ENCODE data around the gene LRRC8B. TPM values are rescaled to one million over a fixed set of nuclear protein-coding genes. Genes with fewer than 3 reads are reported as not detected.

The LRRC8B gene
- total and polyA plus RNA-seq, 2 donors from 2014 or later: 2.4 to 15.1 TPM

- intact Hi-C loops (cut with DNase I): no loop called here
- Histone ChIP-seq H3K36me3 (ENCODE audit: control insufficient read depth in 2 of 3, insufficient read depth in 3 of 3, low read length in 3 of 3) (no peaks in the 10 kb centered on the region), H3K4me3 (ENCODE audit: low read length in 3 of 3) (no peak overlapping the region), H3K27ac (ENCODE audit: low read depth in 2 of 2, low read length in 2 of 2) (no peak overlapping the region), H3K9me3 (ENCODE audit: control insufficient read depth in 2 of 3, insufficient read depth in 1 of 3, low read length in 3 of 3) (no peaks in the 10 kb centered on the region), H3K4me1 (ENCODE audit: control insufficient read depth in 2 of 3, insufficient read depth in 2 of 3, low read depth in 1 of 3, low read length in 3 of 3) (peaks cover 0 to 18% (median 5%) of the 10 kb centered on the region in 3 donors), H3K27me3 (ENCODE audit: control insufficient read depth, insufficient read depth, low read length) (no peaks in the 10 kb centered on the region), H3K9ac (ENCODE audit: low read length in 3 of 3) (no peak overlapping the region)
- peak in 1 of 5 donors; percentile 19 for DNase-seq
- TF ChIP-seq CTCF (IDR thresholded peaks at IDR 0.05; ENCODE audit: borderline replicate concordance, extremely low read depth, insufficient read depth): no peak
- no peak for FAIRE-seq
Observed at GRCh38 chr1:89563957-89564604, 39.5 kb downstream of the LRRC8B start.

- no peak for FAIRE-seq
- intact Hi-C loops (cut with DNase I): no loop called here
- Histone ChIP-seq H3K9me3 (ENCODE audit: control insufficient read depth in 2 of 3, insufficient read depth in 1 of 3, low read length in 3 of 3) (no peaks in the 10 kb centered on the region), H3K9ac (ENCODE audit: low read length in 3 of 3) (no peak overlapping the region), H3K4me1 (ENCODE audit: control insufficient read depth in 2 of 3, insufficient read depth in 2 of 3, low read depth in 1 of 3, low read length in 3 of 3) (peaks cover 0 to 18% (median 5%) of the 10 kb centered on the region in 3 donors), H3K36me3 (ENCODE audit: control insufficient read depth in 2 of 3, insufficient read depth in 3 of 3, low read length in 3 of 3) (no peaks in the 10 kb centered on the region), H3K27ac (ENCODE audit: low read depth in 2 of 2, low read length in 2 of 2) (no peak overlapping the region), H3K4me3 (ENCODE audit: low read length in 3 of 3) (no peak overlapping the region), H3K27me3 (ENCODE audit: control insufficient read depth, insufficient read depth, low read length) (no peaks in the 10 kb centered on the region)
- DNase-seq: no peak
- no peak for TF ChIP-seq CTCF (IDR thresholded peaks at IDR 0.05; ENCODE audit: borderline replicate concordance, extremely low read depth, insufficient read depth)
Observed at GRCh38 chr1:89565521-89565920, 40.9 kb downstream of the LRRC8B start.

- TF ChIP-seq CTCF (IDR thresholded peaks at IDR 0.05; ENCODE audit: borderline replicate concordance, extremely low read depth, insufficient read depth): no peak
- DNase-seq: peak in 3 of 5 donors; percentile 40 to 82 (median 42)
Observed at GRCh38 chr1:89566761-89567174, 42.1 kb downstream of the LRRC8B start.

More at GRCh38 chr1:89566761-89567174, 42.1 kb downstream of the LRRC8B start:
- Histone ChIP-seq H3K4me3 (ENCODE audit: low read length in 3 of 3) (peak overlapping the region in 2 of 3 donors; percentile 1 to 40), H3K27ac (ENCODE audit: low read depth in 2 of 2, low read length in 2 of 2) (peak overlapping the region; percentile 80 to 81), H3K9ac (ENCODE audit: low read length in 3 of 3) (peak overlapping the region in 2 of 3 donors; percentile 25 to 34), H3K27me3 (ENCODE audit: control insufficient read depth, insufficient read depth, low read length) (no peaks in the 10 kb centered on the region), H3K9me3 (ENCODE audit: control insufficient read depth in 2 of 3, insufficient read depth in 1 of 3, low read length in 3 of 3) (no peaks in the 10 kb centered on the region), H3K36me3 (ENCODE audit: control insufficient read depth in 2 of 3, insufficient read depth in 3 of 3, low read length in 3 of 3) (no peaks in the 10 kb centered on the region), H3K4me1 (ENCODE audit: control insufficient read depth in 2 of 3, insufficient read depth in 2 of 3, low read depth in 1 of 3, low read length in 3 of 3) (peaks cover 0 to 18% (median 5%) of the 10 kb centered on the region in 3 donors)
- intact Hi-C loops (cut with DNase I): no loop called here
- peak; percentile 86 for FAIRE-seq

All from kidney (tissue), 14 donors.